Measurements from ENCODE around the gene LINC01488.

Gene LINC01488

GRCh38 chr11:69541001-69541285, 59.5 kb downstream of the LINC01488 start:
- Histone ChIP-seq H3K27ac (ENCODE audit: low read depth, low read length) (no peak overlapping the region), H2BK5ac (ENCODE audit: low read depth, low read length, poor library complexity) (no peak overlapping the region), H3K79me2 (ENCODE audit: control insufficient read depth, insufficient read depth, low read length, poor library complexity) (no peaks in the 10 kb centered on the region), H3K4me1 (ENCODE audit: control insufficient read depth in 1 of 2, insufficient read depth in 2 of 2, low read length in 2 of 2) (no peaks in the 10 kb centered on the region), H2AK5ac (ENCODE audit: low read length) (no peak overlapping the region), H3K9ac (ENCODE audit: low read length) (no peak overlapping the region), H3K4me2 (ENCODE audit: low read length) (no peak overlapping the region), H3K23ac (ENCODE audit: low read length) (no peak overlapping the region), H4K8ac (ENCODE audit: low read depth, low read length) (no peak overlapping the region), H3K36me3 (ENCODE audit: control insufficient read depth in 1 of 2, insufficient read depth in 2 of 2, low read length in 2 of 2) (no peaks in the 10 kb centered on the region), H3K14ac (ENCODE audit: low read length) (no peak overlapping the region), H2AFZ (ENCODE audit: insufficient read depth, low read length, poor library complexity) (no peak overlapping the region), H3K27me3 (ENCODE audit: insufficient read depth, low read length) (no peaks in the 10 kb centered on the region), H2BK12ac (ENCODE audit: low read length) (no peak overlapping the region), H3K4ac (ENCODE audit: low read depth, low read length) (no peak overlapping the region), H4K91ac (ENCODE audit: low read depth, low read length) (no peak overlapping the region), H2BK120ac (ENCODE audit: insufficient read depth, low read length, poor library complexity) (no peak overlapping the region), H3K18ac (ENCODE audit: low read length) (no peak overlapping the region), H3K4me3 (ENCODE audit: low read depth, low read length) (no peak overlapping the region), H3K9me3 (ENCODE audit: insufficient read depth, low read depth, low read length) (no peaks in the 10 kb centered on the region), H4K12ac (ENCODE audit: low read depth, low read length) (no peak overlapping the region), H3K79me1 (ENCODE audit: low read length) (no peaks in the 10 kb centered on the region)
- WGBS (ENCODE audit: extremely low coverage, insufficient coverage, insufficient read length): no CpG with 5 or more reads among the region's 5 CpGs
- no peak for DNase-seq

- no peak overlapping the region for H3K9ac ChIP-seq (ENCODE audit: low read length)
- H4K12ac ChIP-seq (ENCODE audit: low read depth, low read length): no peak overlapping the region
Observed at GRCh38 chr11:69541501-69542313, 60.2 kb downstream of the LINC01488 start.

GRCh38 chr11:69542314-69543168, 61.1 kb downstream of the LINC01488 start:
- no peak overlapping the region for H3K27ac ChIP-seq (ENCODE audit: low read depth, low read length)
- no peak overlapping the region for H3K18ac ChIP-seq (ENCODE audit: low read length)
- WGBS (ENCODE audit: extremely low coverage, insufficient coverage, insufficient read length): no CpG with 5 or more reads among the region's 42 CpGs
- H3K4ac ChIP-seq (ENCODE audit: low read depth, low read length): no peak overlapping the region
- H3K36me3 ChIP-seq (ENCODE audit: control insufficient read depth in 1 of 2, insufficient read depth in 2 of 2, low read length in 2 of 2): no peaks in the 10 kb centered on the region
- H3K27me3 ChIP-seq (ENCODE audit: insufficient read depth, low read length): no peaks in the 10 kb centered on the region
- no peak overlapping the region for H3K4me2 ChIP-seq (ENCODE audit: low read length)
- H2AFZ ChIP-seq (ENCODE audit: insufficient read depth, low read length, poor library complexity): no peak overlapping the region
- H2BK12ac ChIP-seq (ENCODE audit: low read length): no peak overlapping the region
- no peak overlapping the region for H3K4me3 ChIP-seq (ENCODE audit: low read depth, low read length)
- H2BK120ac ChIP-seq (ENCODE audit: insufficient read depth, low read length, poor library complexity): no peak overlapping the region
- H2BK5ac ChIP-seq (ENCODE audit: low read depth, low read length, poor library complexity): no peak overlapping the region
- no peaks in the 10 kb centered on the region for H3K79me2 ChIP-seq (ENCODE audit: control insufficient read depth, insufficient read depth, low read length, poor library complexity)
- H3K9me3 ChIP-seq (ENCODE audit: insufficient read depth, low read depth, low read length): no peaks in the 10 kb centered on the region
- H3K14ac ChIP-seq (ENCODE audit: low read length): no peak overlapping the region
- H3K23ac ChIP-seq (ENCODE audit: low read length): no peak overlapping the region
- DNase-seq: peak in 1 of 2 donors; percentile 24
- no peak overlapping the region for H4K91ac ChIP-seq (ENCODE audit: low read depth, low read length)
- no peaks in the 10 kb centered on the region for H3K79me1 ChIP-seq (ENCODE audit: low read length)
- H4K12ac ChIP-seq (ENCODE audit: low read depth, low read length): no peak overlapping the region
- no peak overlapping the region for H4K8ac ChIP-seq (ENCODE audit: low read depth, low read length)
- no peak overlapping the region for H3K9ac ChIP-seq (ENCODE audit: low read length)
- no peaks in the 10 kb centered on the region for H3K4me1 ChIP-seq (ENCODE audit: control insufficient read depth in 1 of 2, insufficient read depth in 2 of 2, low read length in 2 of 2)
- H2AK5ac ChIP-seq (ENCODE audit: low read length): no peak overlapping the region

More at GRCh38 chr11:69541501-69542313, 60.2 kb downstream of the LINC01488 start:
- H4K91ac ChIP-seq (ENCODE audit: low read depth, low read length): no peak overlapping the region
- no peaks in the 10 kb centered on the region for H3K9me3 ChIP-seq (ENCODE audit: insufficient read depth, low read depth, low read length)
- H3K36me3 ChIP-seq (ENCODE audit: control insufficient read depth in 1 of 2, insufficient read depth in 2 of 2, low read length in 2 of 2): no peaks in the 10 kb centered on the region
- no CpG with 5 or more reads among the region's 8 CpGs for whole genome bisulfite sequencing (ENCODE audit: extremely low coverage, insufficient coverage, insufficient read length)
- no peak overlapping the region for H3K18ac ChIP-seq (ENCODE audit: low read length)
- H2BK5ac ChIP-seq (ENCODE audit: low read depth, low read length, poor library complexity): no peak overlapping the region
- H3K14ac ChIP-seq (ENCODE audit: low read length): no peak overlapping the region
- H2BK12ac ChIP-seq (ENCODE audit: low read length): no peak overlapping the region
- H3K79me1 ChIP-seq (ENCODE audit: low read length): no peaks in the 10 kb centered on the region
- H3K4me2 ChIP-seq (ENCODE audit: low read length): no peak overlapping the region
- no peak for DNase-seq
- no peaks in the 10 kb centered on the region for H3K4me1 ChIP-seq (ENCODE audit: control insufficient read depth in 1 of 2, insufficient read depth in 2 of 2, low read length in 2 of 2)
- H3K4ac ChIP-seq (ENCODE audit: low read depth, low read length): no peak overlapping the region
- no peaks in the 10 kb centered on the region for H3K27me3 ChIP-seq (ENCODE audit: insufficient read depth, low read length)
- no peak overlapping the region for H3K27ac ChIP-seq (ENCODE audit: low read depth, low read length)
- no peak overlapping the region for H2AFZ ChIP-seq (ENCODE audit: insufficient read depth, low read length, poor library complexity)
- H2BK120ac ChIP-seq (ENCODE audit: insufficient read depth, low read length, poor library complexity): no peak overlapping the region
- no peak overlapping the region for H4K8ac ChIP-seq (ENCODE audit: low read depth, low read length)
- H3K23ac ChIP-seq (ENCODE audit: low read length): no peak overlapping the region
- no peak overlapping the region for H2AK5ac ChIP-seq (ENCODE audit: low read length)
- no peaks in the 10 kb centered on the region for H3K79me2 ChIP-seq (ENCODE audit: control insufficient read depth, insufficient read depth, low read length, poor library complexity)
- no peak overlapping the region for H3K4me3 ChIP-seq (ENCODE audit: low read depth, low read length)
